HG03432 (cell line): ENCODE measurements around the gene C14orf93.
A peak's percentile ranks its signal among the peaks of the same experiment; 100 is the strongest.

Experiments used
- ATAC-seq: cut with Tn5 transposase; IDR thresholded peaks from one replicate; pipeline ENCODE4 v1.9.1; 2021; ENCODE audit warnings: mild to moderate bottlenecking, moderate library complexity; ENCODE audit not compliant: unreplicated experiment

Gene C14orf93

GRCh38 chr14:23045419-23046357, 35.7 kb upstream of the C14orf93 start:
- ATAC-seq, result no peak

DNA sequence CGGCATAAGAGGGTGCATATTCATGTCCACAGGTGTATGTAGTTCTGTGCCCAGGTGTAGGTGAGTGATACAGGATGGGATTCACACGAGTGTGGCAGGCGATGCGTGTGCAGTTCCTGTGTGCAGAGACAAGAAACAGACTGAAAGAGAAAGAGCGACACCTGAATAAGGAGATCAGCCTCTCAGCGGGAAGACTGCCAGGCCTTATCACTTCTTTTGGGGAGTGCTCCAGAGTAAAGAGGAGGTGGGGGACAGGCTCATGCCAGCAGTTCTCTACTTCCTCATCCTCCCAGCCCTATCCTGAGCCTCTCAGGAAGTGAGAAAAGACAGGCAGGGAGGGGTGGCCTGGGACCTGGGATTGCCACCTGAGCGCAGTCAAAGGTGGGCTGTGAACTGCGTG, 34.9 kb upstream of the C14orf93 start:
- ATAC-seq, result no peak

DNA sequence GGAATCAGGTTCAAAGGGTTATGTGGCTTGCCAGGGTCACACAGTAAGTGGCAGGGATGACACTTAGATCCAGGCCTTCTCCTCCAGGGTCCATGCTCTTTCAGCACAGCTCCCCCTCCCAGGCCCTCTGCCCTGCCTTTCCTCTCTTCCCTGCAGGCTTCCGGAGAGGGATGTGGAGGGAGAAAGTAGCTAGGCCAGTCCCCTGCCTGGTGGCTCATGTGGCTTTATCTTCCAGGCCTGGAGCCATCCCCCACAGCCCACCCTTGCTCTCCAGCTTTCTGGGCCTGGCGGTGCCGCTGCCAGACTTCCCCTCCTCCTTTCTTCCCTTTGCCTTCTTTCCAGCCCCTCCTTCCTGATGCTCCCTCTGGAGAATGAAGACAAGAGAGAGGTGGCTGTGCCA, 33.8 kb upstream of the C14orf93 start:
- ATAC-seq, result no peak

GRCh38 chr14:23043145-23043544, 33.2 kb upstream of the C14orf93 start:
- ATAC-seq, result no peak

DNA sequence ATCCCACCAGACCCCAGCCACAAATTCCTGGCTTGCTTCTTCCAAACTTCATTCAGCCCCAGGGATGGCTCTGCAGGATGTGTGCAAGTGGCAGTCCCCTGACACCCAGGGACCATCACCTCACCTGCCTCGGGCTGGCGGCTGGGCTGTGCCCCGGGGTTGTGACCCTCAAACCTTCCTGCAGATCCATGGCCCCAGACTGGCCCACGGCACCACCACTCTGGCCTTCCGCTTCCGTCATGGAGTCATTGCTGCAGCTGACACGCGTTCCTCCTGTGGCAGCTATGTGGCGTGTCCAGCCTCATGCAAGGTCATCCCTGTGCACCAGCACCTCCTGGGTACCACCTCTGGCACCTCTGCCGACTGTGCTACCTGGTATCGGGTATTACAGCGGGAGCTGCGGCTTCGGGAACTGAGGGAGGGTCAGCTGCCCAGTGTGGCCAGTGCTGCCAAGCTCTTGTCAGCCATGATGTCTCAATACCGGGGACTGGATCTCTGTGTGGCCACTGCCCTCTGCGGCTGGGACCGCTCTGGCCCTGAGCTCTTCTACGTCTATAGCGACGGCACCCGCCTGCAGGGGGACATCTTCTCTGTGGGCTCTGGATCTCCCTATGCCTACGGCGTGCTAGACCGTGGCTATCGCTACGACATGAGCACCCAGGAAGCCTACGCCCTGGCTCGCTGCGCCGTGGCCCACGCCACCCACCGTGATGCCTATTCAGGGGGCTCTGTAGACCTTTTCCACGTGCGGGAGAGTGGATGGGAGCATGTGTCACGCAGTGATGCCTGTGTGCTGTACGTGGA, 32.4 kb upstream of the C14orf93 start, which contains the start of gene PSMB11:
PSMB11 (plus strand) TSS at position 51 of the 804 bp plus-strand sequence; CDS start at position 65, 14 bp downstream.
- no peak for ATAC-seq

- no peak for ATAC-seq
These were observed 31.8 kb upstream of the C14orf93 start for GRCh38 chr14:23041729-23042128.

- ATAC-seq, result no peak
These were observed 30.2 kb upstream of the C14orf93 start for GRCh38 chr14:23040100-23040499.

GRCh38 chr14:23035303-23036144, 25.6 kb upstream of the C14orf93 start:
- no peak for ATAC-seq

GRCh38 chr14:23034498-23035302, 24.8 kb upstream of the C14orf93 start, which contains the start of gene PSMB5:
PSMB5 (minus strand) TSS chr14:23034900; CDS start chr14:23034881, 19 bp downstream.
- ATAC-seq, result peak; percentile 95

DNA sequence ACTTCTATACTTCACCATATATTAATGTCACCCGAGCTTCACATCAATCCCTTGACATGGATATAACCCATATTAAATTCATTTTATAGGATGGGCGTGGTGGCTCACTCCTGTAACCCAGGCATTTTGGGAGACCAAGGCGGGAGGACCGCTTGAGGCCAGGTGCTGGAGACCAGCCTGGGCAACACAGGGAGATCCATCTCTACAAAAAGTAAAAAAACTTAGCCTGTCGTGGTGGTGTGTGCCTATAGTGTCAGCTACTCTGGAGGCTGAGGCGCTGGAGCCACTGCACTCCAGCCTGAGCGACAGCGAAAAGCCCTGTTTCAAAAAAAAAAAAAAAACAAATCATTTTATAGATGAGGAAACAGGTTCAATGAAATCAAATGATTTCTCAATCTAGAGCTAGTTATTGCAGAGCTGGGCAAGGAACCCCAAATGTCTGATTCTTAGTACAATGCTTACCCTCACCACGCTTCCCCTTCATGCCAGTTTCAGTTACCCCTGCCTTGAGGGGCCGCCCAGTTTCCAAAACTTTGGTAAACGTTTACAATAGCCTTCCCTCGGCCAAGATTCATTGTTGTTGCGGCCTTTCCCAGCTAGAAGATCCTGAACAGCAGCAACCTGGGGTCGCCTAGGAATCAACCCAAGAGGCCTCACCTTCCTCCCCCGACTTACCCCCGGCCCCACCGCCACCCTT, 24.0 kb upstream of the C14orf93 start:
- ATAC-seq, result no peak

- ATAC-seq, result no peak
These were observed 23.3 kb upstream of the C14orf93 start for GRCh38 chr14:23033251-23033727.

- ATAC-seq, result no peak
These were observed 21.0 kb upstream of the C14orf93 start for GRCh38 chr14:23030936-23031335.

- ATAC-seq, result no peak
These were observed 18.9 kb upstream of the C14orf93 start for GRCh38 chr14:23028799-23029198.

GRCh38 chr14:23025151-23025814, 15.3 kb upstream of the C14orf93 start:
- no peak for ATAC-seq

DNA sequence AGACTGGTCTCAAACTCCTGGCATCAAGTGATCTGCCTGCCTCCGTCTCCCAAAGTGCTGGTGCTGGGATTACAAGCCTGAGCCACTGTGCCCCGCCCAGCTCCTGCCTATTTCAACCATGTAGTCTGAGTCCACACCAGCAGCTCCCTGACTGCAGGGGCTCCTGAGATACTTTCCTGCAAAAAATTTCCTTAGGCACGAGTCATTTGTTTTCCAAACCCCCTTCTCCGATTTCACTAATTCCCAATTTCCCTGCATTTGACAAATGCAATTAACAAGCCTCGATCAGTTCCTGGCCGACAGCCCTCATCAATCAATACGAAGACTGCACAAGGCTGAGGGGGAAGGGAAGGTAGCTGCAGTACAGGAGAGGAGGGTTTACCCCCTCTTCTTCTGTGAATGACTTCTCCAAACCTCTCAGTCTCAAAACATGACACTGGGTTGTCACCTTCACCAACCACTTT, 14.7 kb upstream of the C14orf93 start:
- no peak for ATAC-seq

GRCh38 chr14:23023795-23024152, 13.8 kb upstream of the C14orf93 start:
- ATAC-seq, result no peak

DNA sequence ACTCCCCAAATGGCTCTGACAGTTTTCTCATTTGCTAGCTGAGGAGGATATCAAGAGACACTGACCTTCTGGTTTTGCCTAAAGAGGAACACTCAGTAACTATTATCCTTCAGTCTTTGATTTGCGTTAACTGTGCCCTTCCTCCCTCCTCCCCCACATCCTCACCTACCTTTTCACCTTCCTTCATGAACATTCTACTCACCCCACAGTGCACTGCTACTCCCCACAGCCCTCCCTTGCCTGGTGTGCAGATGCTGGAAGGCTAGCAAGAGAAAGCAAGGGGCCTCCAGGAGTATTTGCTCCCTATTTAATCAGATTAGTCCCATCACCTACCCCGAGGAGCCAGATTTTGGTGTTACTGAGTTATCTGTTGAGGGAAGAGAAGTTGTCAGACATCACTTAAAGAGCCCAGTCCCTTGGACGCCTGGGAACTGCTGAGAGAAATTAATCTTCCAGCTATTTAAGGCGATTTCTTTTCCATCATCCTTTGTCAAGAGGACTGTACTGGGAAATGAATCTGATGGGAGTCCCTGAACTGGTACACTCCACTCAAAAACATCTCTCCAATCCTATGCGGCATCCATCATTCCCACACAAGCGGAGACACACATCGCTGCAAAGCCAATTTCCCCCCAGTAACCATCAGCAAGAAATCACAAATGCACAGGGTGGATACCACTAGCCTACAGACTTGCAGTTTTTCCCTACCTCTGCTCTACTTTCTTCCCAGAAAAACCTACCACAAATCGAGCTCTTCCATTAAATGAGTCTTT, 13.3 kb upstream of the C14orf93 start:
- no peak for ATAC-seq
